ENCODE data around the gene MXRA7. TPM values are rescaled to one million over a fixed set of nuclear protein-coding genes. Genes with fewer than 3 reads are reported as not detected.

Gene MXRA7, protein sequence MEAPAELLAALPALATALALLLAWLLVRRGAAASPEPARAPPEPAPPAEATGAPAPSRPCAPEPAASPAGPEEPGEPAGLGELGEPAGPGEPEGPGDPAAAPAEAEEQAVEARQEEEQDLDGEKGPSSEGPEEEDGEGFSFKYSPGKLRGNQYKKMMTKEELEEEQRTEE
- total RNA-seq = 63.3 and 114 TPM in 2 replicates

GRCh38 chr17:76710863-76711611 is at the start of gene MXRA7:
TSS of gene MXRA7 (minus strand) at chr17:76710965. CDS start at chr17:76710946, 19 bp downstream.

GRCh38 chr17:76737676-76738467 is 27.1 kb upstream of the MXRA7 start, which contains the start of gene MFSD11:
TSS of gene MFSD11 (plus strand) at chr17:76738119. CDS start at chr17:76738353, 234 bp downstream.

DNA sequence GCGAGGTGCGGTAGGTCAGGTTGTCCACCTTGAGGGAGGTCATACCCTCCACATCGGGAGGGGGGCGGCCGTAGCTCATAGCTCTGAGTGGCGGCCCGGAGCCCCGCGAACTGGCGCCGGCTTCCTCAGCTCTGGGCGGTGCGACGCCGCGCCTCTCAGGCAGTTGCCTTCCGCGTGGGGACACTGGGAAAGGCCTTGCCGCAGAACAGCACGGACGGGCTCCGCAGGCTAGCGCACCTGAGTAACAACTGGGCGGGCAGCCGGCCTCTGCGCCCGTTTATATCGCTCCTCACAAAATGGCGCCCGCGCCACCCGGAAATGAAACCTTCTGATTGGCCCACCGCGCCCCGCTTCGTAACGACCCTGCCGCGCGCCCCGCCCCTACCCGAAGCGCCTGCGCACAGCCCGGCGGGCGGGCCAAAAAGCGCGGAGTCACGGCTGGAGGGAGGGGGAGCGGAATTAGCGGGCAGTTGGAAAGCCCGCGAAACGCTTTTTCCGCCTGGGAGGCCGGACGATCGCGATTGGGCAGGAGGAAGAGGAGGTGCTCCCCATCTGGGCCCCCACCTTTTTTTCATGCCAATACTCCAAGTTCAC is 26.4 kb upstream of the MXRA7 start, which contains the start of gene SRSF2:
Gene SRSF2 (minus strand): TSS at position 250 of the 594 bp plus-strand sequence. CDS start 171 bp downstream, at position 79.

DNA sequence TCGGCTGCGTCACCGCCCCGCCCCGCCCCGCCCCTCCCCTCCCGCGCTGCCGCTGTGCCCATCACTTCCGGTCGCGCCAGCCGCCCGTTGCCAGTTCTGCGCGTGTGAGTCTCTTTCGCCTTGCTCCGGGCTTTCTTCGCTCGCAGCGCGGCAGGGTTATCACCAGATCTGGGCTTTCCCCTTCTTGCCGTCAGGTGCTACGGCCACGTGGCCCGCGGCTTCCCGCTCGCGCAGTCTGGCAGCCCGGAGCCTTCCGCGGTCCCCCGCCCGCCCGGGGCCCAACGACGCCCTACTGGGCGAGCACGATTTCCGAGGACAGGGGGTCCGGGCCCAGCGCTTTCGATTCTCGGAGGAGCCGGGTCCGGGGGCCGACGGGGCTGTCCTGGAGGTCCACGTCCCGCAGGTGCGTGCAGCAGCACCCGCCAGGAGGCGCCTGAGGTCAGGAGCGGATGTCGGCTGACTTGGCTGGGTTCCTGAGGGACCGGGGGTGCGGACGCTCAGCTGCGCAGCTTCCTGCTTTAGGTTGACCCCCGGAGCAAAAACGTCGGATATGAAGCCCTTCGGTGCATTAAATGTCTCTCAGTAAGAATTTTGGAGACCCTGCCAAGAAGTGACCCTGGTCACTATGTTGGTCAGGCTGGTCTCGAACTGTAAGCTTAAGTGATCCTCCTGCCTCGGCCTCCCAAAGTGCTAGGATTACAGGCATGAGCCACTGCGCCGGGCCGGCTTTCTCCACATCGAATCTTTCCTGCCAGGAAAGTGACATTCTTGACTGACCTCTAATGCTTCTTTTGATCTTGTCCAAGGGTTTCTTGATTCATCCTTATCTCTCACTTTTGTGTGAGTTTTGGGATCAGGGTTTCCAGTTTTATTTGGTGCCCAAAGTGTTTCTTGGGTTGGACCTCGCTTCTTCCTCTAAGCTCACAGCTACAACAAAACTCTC is 16.3 kb upstream of the MXRA7 start, which contains the start of gene METTL23:
Gene METTL23 (plus strand): TSS at position 64 of the 943 bp plus-strand sequence. CDS start 2,872 bp downstream, outside the sequence.

GRCh38 chr17:76726231-76726775 is 15.5 kb upstream of the MXRA7 start, which contains the start of gene JMJD6:
TSS of gene JMJD6 (minus strand) at chr17:76726606. CDS start at chr17:76726475, 131 bp downstream.

DNA sequence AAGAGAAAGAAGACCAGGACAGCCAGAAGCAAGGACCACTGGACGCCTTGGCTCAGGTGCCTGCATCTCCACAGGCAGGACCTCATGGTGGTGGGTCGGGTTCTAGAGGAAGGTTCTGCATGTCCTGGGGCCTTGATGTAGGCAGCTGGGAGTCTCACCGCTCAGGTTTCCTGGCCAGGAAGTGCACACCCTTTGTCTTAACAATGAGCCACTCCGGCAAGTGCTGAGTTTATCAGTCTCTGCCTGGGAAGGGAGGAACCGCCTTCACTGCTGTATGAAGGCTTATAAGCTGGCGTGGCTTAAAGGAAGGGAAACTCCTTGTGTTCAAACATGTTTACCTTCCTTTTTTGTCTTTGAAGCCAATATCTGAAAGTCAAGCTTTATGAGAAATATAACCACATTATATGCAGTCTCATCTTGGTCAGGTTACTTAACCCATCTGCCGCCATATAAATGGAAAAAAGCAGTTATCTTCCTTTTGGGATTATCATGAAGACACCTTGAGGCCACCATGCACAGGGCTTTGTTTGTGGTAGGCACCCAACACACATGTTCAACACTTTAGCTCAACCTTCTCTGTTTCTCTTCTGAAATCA is 67.1 kb downstream of the MXRA7 start, which contains the start of gene ST6GALNAC1:
Gene ST6GALNAC1 (minus strand): TSS at position 205 of the 596 bp plus-strand sequence. CDS start 119 bp downstream, at position 86.

Other genes starting within 250 kb of the MXRA7 start
- gene AANAT, start 243.4 kb downstream of the MXRA7 start, total RNA-seq = not detected in 2 replicates
- gene RHBDF2, start 209.5 kb downstream of the MXRA7 start, total RNA-seq = 8.1 and 18.1 TPM in 2 replicates
- 0.32 and 0.46 TPM in 2 replicates for gene CYGB, start 173.3 kb downstream of the MXRA7 start, total RNA-seq
- gene PRCD, start 170.9 kb downstream of the MXRA7 start, total RNA-seq = not detected in 2 replicates
- gene ST6GALNAC2, start 125.1 kb downstream of the MXRA7 start, total RNA-seq = 0.65 and 1.1 TPM in 2 replicates
- gene ST6GALNAC1, start 67.2 kb downstream of the MXRA7 start, total RNA-seq = not detected in 2 replicates
- gene JMJD6, start 15.6 kb upstream of the MXRA7 start, total RNA-seq = 22.4 and 22.9 TPM in 2 replicates
- 22.4 and 24.0 TPM in 2 replicates for gene METTL23, start 15.9 kb upstream of the MXRA7 start, total RNA-seq
- gene SRSF2, start 26.4 kb upstream of the MXRA7 start, total RNA-seq = 189 and 281 TPM in 2 replicates
- 22.1 and 28.9 TPM in 2 replicates for gene MFSD11, start 27.2 kb upstream of the MXRA7 start, total RNA-seq
- 0.91 and 0.97 TPM in 2 replicates for gene MGAT5B, start 157.4 kb upstream of the MXRA7 start, total RNA-seq

Data from epithelial cell of umbilical artery (primary cell).